BE2C (cell line): Measurements from ENCODE around the gene KCNIP4.

ENCODE experiments used
- DNase-seq: peaks from one replicate; pipeline ENCODE4 v3.0.0-alpha.2; 2020
- H3K27me3 ChIP-seq: fragments of 250-450 bp; sonication (Bioruptor Pico); 2 replicates; pipeline ENCODE4 v1.5.1; 2020; ENCODE audit warnings: mild to moderate bottlenecking
- H3K36me3 ChIP-seq: fragments of 250-450 bp; sonication (Bioruptor Pico); 2 replicates; pipeline ENCODE4 v1.5.1; 2020; ENCODE audit warnings: mild to moderate bottlenecking
- H3K4me1 ChIP-seq: fragments of 250-450 bp; sonication (Bioruptor Pico); 2 replicates; pipeline ENCODE4 v1.5.1; 2020
- H3K4me3 ChIP-seq: 2 replicates; pipeline ENCODE4 v1.5.1; 2011; ENCODE audit warnings: low read depth, low read length
- H3K9me3 ChIP-seq: fragments of 250-450 bp; sonication (Bioruptor Pico); 2 replicates; pipeline ENCODE4 v1.5.1; 2020
- CTCF ChIP-seq: IDR thresholded peaks from 2 replicates; pipeline ENCODE4 v1.5.1; 2012; ENCODE audit warnings: mild to moderate bottlenecking, low read depth, low read length

The KCNIP4 gene

GRCh38 chr4:21862917-21863316, 85.7 kb downstream of the KCNIP4 start:
- no peak for DNase-seq

DNA sequence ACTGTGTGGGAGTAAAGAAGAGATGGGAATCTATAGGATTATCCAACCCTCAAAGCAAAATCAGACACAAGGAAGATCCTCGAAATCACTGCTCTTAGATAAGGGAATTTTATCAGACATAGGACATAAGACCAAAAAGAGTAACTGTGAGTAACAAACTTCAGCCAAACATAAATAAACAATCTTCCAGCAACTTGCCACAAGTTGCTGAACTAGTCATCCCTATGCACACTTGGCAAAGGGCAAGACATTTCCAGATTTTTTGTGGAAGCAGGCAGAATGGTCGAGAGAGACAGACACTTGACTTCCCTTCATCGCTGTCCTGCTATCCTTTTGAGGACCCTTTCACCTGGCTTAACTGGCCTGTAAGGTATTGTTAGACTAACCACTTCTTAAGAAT, 89.6 kb downstream of the KCNIP4 start:
- H3K27me3 ChIP-seq: peaks cover 7% of the 10 kb centered on the region
- DNase-seq: no peak
- no peak overlapping the region for H3K4me3 ChIP-seq
- H3K36me3 ChIP-seq: no peaks in the 10 kb centered on the region
- no peaks in the 10 kb centered on the region for H3K9me3 ChIP-seq
- H3K4me1 ChIP-seq: no peaks in the 10 kb centered on the region
- no peak for TF ChIP-seq CTCF

More at GRCh38 chr4:21862917-21863316, 85.7 kb downstream of the KCNIP4 start:
- no peak for TF ChIP-seq CTCF
- Histone ChIP-seq H3K4me3 (no peak overlapping the region), H3K36me3 (no peaks in the 10 kb centered on the region), H3K9me3 (no peaks in the 10 kb centered on the region), H3K27me3 (no peaks in the 10 kb centered on the region; the same call in 1 of the 2 replicates), H3K4me1 (no peaks in the 10 kb centered on the region)

DNA sequence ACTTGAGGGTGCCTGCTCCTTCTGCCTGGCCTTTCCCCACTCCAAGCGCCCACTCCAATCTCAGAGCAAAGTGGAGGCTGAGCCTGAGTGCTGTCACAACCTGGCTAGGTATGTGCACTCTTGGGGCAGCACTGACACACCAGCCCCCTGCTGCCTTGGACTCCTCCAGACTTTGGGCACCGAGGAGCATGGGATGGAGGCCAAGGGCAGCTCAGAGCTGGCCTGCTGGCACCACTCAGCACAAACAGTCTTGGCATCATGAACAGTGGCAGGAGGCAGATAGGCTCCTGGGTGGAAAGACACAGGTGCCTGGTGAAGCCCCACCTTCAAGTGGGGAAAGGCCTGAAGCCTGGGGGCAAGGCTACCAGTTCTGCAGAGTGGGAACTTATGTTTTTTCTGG, 91.8 kb downstream of the KCNIP4 start:
- Histone ChIP-seq H3K9me3 (no peaks in the 10 kb centered on the region), H3K36me3 (no peaks in the 10 kb centered on the region), H3K4me3 (no peak overlapping the region), H3K4me1 (no peaks in the 10 kb centered on the region), H3K27me3 (peaks cover 7% of the 10 kb centered on the region)
- TF ChIP-seq CTCF: no peak
- no peak for DNase-seq

- no peaks in the 10 kb centered on the region for H3K36me3 ChIP-seq
- H3K27me3 ChIP-seq: peaks cover 7% of the 10 kb centered on the region
- H3K4me1 ChIP-seq: no peaks in the 10 kb centered on the region
- no peaks in the 10 kb centered on the region for H3K9me3 ChIP-seq
- TF ChIP-seq CTCF: no peak
- H3K4me3 ChIP-seq: no peak overlapping the region
- DNase-seq: no peak
Observed at GRCh38 chr4:21856301-21856700, 92.3 kb downstream of the KCNIP4 start.

- no peak for DNase-seq
- Histone ChIP-seq H3K9me3 (no peaks in the 10 kb centered on the region), H3K4me1 (no peaks in the 10 kb centered on the region), H3K36me3 (no peaks in the 10 kb centered on the region), H3K27me3 (peaks cover 4% of the 10 kb centered on the region; the same call in 1 of the 2 replicates), H3K4me3 (no peak overlapping the region)
- TF ChIP-seq CTCF: no peak
Observed at GRCh38 chr4:21849077-21849476, 99.5 kb downstream of the KCNIP4 start.

GRCh38 chr4:21848021-21848420, 100.6 kb downstream of the KCNIP4 start:
- Histone ChIP-seq H3K4me3 (no peak overlapping the region), H3K27me3 (peaks cover 4% of the 10 kb centered on the region; the same call in 1 of the 2 replicates), H3K36me3 (no peaks in the 10 kb centered on the region), H3K4me1 (no peaks in the 10 kb centered on the region), H3K9me3 (no peaks in the 10 kb centered on the region)
- TF ChIP-seq CTCF: no peak
- no peak for DNase-seq
